GM12878 (cell line): ENCODE results near the gene POGLUT3. TPM values are rescaled to one million over a fixed set of nuclear protein-coding genes. Genes with fewer than 3 reads are reported as not detected.

Source experiments
- ATAC-seq: fragments of 200-7000 bp; cut with Tn5 transposase; 3 replicates; pipeline ENCODE4 v1.9.1; 2020; ENCODE audit warnings: mild to moderate bottlenecking, moderate library complexity
- BruUV-seq: library from RNA; stranded (reverse); fragments of 400-500 nt; replicated peaks from 2 replicates; lab custom pipeline; 2021; lab: Mats Ljungman, UMichigan
- CTCF ChIA-PET: fragments of 300-600 bp; sonication (Branson Sonifier 250); formaldehyde crosslinking; extraction: SDS; loops from one replicate; lab custom pipeline; 2021; ENCODE audit warnings: inconsistent platforms; lab: Yijun Ruan, JAX
- POLR2A ChIA-PET: fragments of 350-600 bp; formaldehyde crosslinking; extraction: SDS; loops from one replicate; lab custom pipeline; 2021; ENCODE audit warnings: inconsistent platforms; lab: Charles Lee
- RAD21 ChIA-PET: fragments of 300-600 bp; sonication (Branson Sonifier 250); formaldehyde crosslinking; loops from one replicate; lab custom pipeline; 2023; ENCODE audit warnings: antibody characterized with exemption; ENCODE audit not compliant: unreplicated experiment; lab: Charles Lee
- SMC1A ChIA-PET: fragments of 300-600 bp; sonication (Branson Sonifier 250); formaldehyde crosslinking; loops from one replicate; lab custom pipeline; 2023; ENCODE audit not compliant: unreplicated experiment, uncharacterized antibody; lab: Charles Lee
- DNase-seq: peaks from one replicate; pipeline ENCODE4 v3.0.0-alpha.2; 2011; ENCODE audit warnings: low read depth, low spot score
- FAIRE-seq: peaks from 3 replicates; lab custom pipeline; 2011; peaks lifted over from hg19 to GRCh38; lab: Jason Lieb, UNC
- H2AFZ ChIP-seq: 2 replicates; pipeline ENCODE4 v1.6.0; 2011; ENCODE audit warnings: low read depth, low read length, control low read depth; ENCODE audit not compliant: control insufficient read depth
- H3K27ac ChIP-seq: 2 replicates; pipeline ENCODE4 v1.5.1; 2011; ENCODE audit warnings: control low read depth; ENCODE audit not compliant: control insufficient read depth, insufficient read depth
- H3K27me3 ChIP-seq, 2 experiments: replicated peaks in 1 of 2; 2 replicates each; pipeline versions ENCODE4 v1.6.0 to v1.6.1; 2011; ENCODE audit warnings: low read length in 1 of 2; ENCODE audit not compliant: control insufficient read depth in 2 of 2, insufficient read depth in 2 of 2
- H3K36me3 ChIP-seq, 2 experiments: 2 replicates each; pipeline ENCODE4 v1.5.1; 2011; ENCODE audit warnings: low read length in 1 of 2; ENCODE audit not compliant: control insufficient read depth in 2 of 2, insufficient read depth in 2 of 2
- H3K4me1 ChIP-seq: 2 replicates; pipeline ENCODE4 v1.6.1; 2011; ENCODE audit warnings: mild to moderate bottlenecking, low read length, moderate library complexity, mixed read lengths; ENCODE audit not compliant: control insufficient read depth, insufficient read depth
- H3K4me2 ChIP-seq: 2 replicates; pipeline ENCODE4 v1.6.0; 2011; ENCODE audit warnings: control low read depth; ENCODE audit not compliant: control insufficient read depth, insufficient read depth
- H3K4me3 ChIP-seq: fragments of 200-600 bp; sonication (generic); 2 replicates; pipeline ENCODE4 v1.5.1; 2016
- H3K79me2 ChIP-seq: 2 replicates; pipeline ENCODE4 v1.6.0; 2011; ENCODE audit warnings: low read length; ENCODE audit not compliant: control insufficient read depth, insufficient read depth
- H3K9ac ChIP-seq: 2 replicates; pipeline ENCODE4 v1.8.0; 2011; ENCODE audit warnings: low read length, control low read depth, mixed read lengths; ENCODE audit not compliant: control insufficient read depth, insufficient read depth
- H3K9me3 ChIP-seq: replicated peaks from 3 replicates; pipeline ENCODE4 v1.5.1; 2011; ENCODE audit warnings: mild to moderate bottlenecking, low read length; ENCODE audit not compliant: control insufficient read depth, insufficient read depth
- H4K20me1 ChIP-seq: 2 replicates; pipeline ENCODE4 v1.6.0; 2011; ENCODE audit not compliant: control insufficient read depth, insufficient read depth
- BACH1 ChIP-seq: fragments of 450-650 bp; IDR thresholded peaks from 2 replicates; pipeline ENCODE4 v1.6.1; 2017; ENCODE audit warnings: mild to moderate bottlenecking, borderline replicate concordance
- BCL3 ChIP-seq: IDR thresholded peaks from 2 replicates; pipeline ENCODE4 v1.6.1; 2011; ENCODE audit warnings: borderline replicate concordance, low read depth, mild to moderate bottlenecking, moderate library complexity, low read length; ENCODE audit not compliant: insufficient read depth, poor library complexity, severe bottlenecking
- CHD1 ChIP-seq: IDR thresholded peaks from 2 replicates; pipeline ENCODE4 v1.6.1; 2012; ENCODE audit warnings: low read depth, low read length, improper control_type of control experiment
- FOXM1 ChIP-seq: IDR thresholded peaks from 2 replicates; pipeline ENCODE4 v1.6.1; 2012; ENCODE audit warnings: low read depth, mild to moderate bottlenecking, inconsistent platforms, low read length, moderate library complexity
- MLLT1 ChIP-seq: fragments of 450-650 bp; IDR thresholded peaks from 2 replicates; pipeline ENCODE4 v1.6.1; 2016; ENCODE audit warnings: mild to moderate bottlenecking
- MTA2 ChIP-seq: fragments of 450-650 bp; IDR thresholded peaks from 2 replicates; pipeline ENCODE4 v1.6.1; 2016; ENCODE audit warnings: low read depth, mild to moderate bottlenecking, moderate library complexity
- NBN ChIP-seq: fragments of 450-650 bp; IDR thresholded peaks from 2 replicates; pipeline ENCODE4 v1.6.1; 2016
- NFIC ChIP-seq: IDR thresholded peaks from 2 replicates; pipeline ENCODE4 v1.6.1; 2012; ENCODE audit warnings: low read depth, mild to moderate bottlenecking, inconsistent platforms, low read length, moderate library complexity
- NKRF ChIP-seq: fragments of 450-650 bp; conservative IDR thresholded peaks from 2 replicates; pipeline ENCODE4 v1.6.1; 2017; ENCODE audit warnings: mild to moderate bottlenecking, moderate library complexity
- SIN3A ChIP-seq: IDR thresholded peaks from 2 replicates; pipeline ENCODE4 v1.6.1; 2012; ENCODE audit warnings: low read depth, low read length, improper control_type of control experiment
- SMARCA5 ChIP-seq: fragments of 450-650 bp; IDR thresholded peaks from 2 replicates; pipeline ENCODE4 v1.6.1; 2017; ENCODE audit warnings: mild to moderate bottlenecking
- ZNF207 ChIP-seq: fragments of 450-650 bp; IDR thresholded peaks from 2 replicates; pipeline ENCODE4 v1.6.1; 2014; ENCODE audit warnings: antibody characterized with exemption, mild to moderate bottlenecking, borderline replicate concordance
- ZNF24 ChIP-seq: fragments of 450-650 bp; IDR thresholded peaks from 2 replicates; pipeline ENCODE4 v1.6.1; 2017; ENCODE audit warnings: antibody characterized with exemption, mild to moderate bottlenecking
- WGBS: methylation state at CpG from one replicate; pipeline ENCODE4 v1.1.6; 2016; ENCODE audit warnings: low lambda C conversion rate; ENCODE audit not compliant: insufficient replicate concordance, insufficient coverage; ENCODE audit errors: missing lambda C conversion rate; 5-methylcytosine and 5-hydroxymethylcytosine counted together
- in situ Hi-C: fragments of 300-500 bp; cut with MboI; formaldehyde crosslinking; loops from 9 replicates; pipeline ENCODE4 v1.14.3; 2018; ENCODE audit warnings: mixed read lengths
- intact Hi-C: fragments of 100-400 bp; cut with micrococcal nuclease; formaldehyde crosslinking; loops from one replicate; pipeline ENCODE4 v1.14.2; 2022; ENCODE audit not compliant: unreplicated experiment
- polyA plus RNA-seq, 11 experiments: library from polyadenylated mRNA; depleted of rRNA in 4 of 11; unstranded in 6 of 11; stranded (reverse) in 5 of 11; fragments of >200 nt; fragmentation: Nextera tagmentation in 4 of 11; fragmentation: Illumina TruSeq in 1 of 11; extraction: Ambion mirVana in 4 of 11; extraction: Trizol in 1 of 11; gene quantifications; 1 replicate in 1 of 11; 2 replicates in 10 of 11; pipeline versions ENCODE4 v1.2.1 to v1.2.3, GENCODE V29; 2011 to 2016; ENCODE audit warnings: inconsistent platforms in 2 of 11, missing spikeins in 2 of 11, low read depth in 1 of 11
- total RNA-seq, 4 experiments: library from RNA; depleted of rRNA in 3 of 4; stranded (reverse); fragments of >200 nt in 3 of 4; fragmentation: Illumina TruSeq in 1 of 4; extraction: Trizol in 1 of 4; gene quantifications; 2 replicates each; pipeline versions ENCODE4 v1.2.1 to v1.2.3, GENCODE V29; 2013 to 2021
- TF ChIP-seq, protein P1 (sequence below): fragments of 450-650 bp; IDR thresholded peaks from 2 replicates; pipeline ENCODE4 v1.6.1; 2016; ENCODE audit warnings: mild to moderate bottlenecking, moderate library complexity, borderline replicate concordance

POGLUT3 gene
- total and polyA plus RNA-seq, 10 of the 15 experiments (the other 5 are each of a cell fraction or from before 2014, with no cell fraction given) = 3.7 to 21.5 (median 12.9) TPM

- Histone ChIP-seq H3K4me2 (no peak overlapping the region), H2AFZ (no peak overlapping the region), H3K79me2 (no peaks in the 10 kb centered on the region), H3K27me3 (no peaks in the 10 kb centered on the region), H3K9ac (no peak overlapping the region), H3K4me1 (no peaks in the 10 kb centered on the region), H3K9me3 (peaks cover 4% of the 10 kb centered on the region; the same call in 2 of the 3 replicates), H4K20me1 (no peaks in the 10 kb centered on the region), H3K36me3 (0 out of 4 replicates have a peak, but pooled peaks cover 0 to 3% of the 10 kb centered on the region in 2 experiments), H3K4me3 (no peak overlapping the region), H3K27ac (no peak overlapping the region)
- in situ Hi-C loops (no loop called here), intact Hi-C loops (no loop called here)
- TF ChIP-seq MTA2 (no peak), NFIC (no peak), BACH1 (no peak), FOXM1 (no peak), SMARCA5 (no peak), ZNF207 (no peak), BCL3 (no peak), MLLT1 (no peak), SIN3A (no peak), NKRF (no peak), CHD1 (no peak), NBN (no peak), ZNF24 (no peak)
- TF ChIP-seq, protein P1, sequence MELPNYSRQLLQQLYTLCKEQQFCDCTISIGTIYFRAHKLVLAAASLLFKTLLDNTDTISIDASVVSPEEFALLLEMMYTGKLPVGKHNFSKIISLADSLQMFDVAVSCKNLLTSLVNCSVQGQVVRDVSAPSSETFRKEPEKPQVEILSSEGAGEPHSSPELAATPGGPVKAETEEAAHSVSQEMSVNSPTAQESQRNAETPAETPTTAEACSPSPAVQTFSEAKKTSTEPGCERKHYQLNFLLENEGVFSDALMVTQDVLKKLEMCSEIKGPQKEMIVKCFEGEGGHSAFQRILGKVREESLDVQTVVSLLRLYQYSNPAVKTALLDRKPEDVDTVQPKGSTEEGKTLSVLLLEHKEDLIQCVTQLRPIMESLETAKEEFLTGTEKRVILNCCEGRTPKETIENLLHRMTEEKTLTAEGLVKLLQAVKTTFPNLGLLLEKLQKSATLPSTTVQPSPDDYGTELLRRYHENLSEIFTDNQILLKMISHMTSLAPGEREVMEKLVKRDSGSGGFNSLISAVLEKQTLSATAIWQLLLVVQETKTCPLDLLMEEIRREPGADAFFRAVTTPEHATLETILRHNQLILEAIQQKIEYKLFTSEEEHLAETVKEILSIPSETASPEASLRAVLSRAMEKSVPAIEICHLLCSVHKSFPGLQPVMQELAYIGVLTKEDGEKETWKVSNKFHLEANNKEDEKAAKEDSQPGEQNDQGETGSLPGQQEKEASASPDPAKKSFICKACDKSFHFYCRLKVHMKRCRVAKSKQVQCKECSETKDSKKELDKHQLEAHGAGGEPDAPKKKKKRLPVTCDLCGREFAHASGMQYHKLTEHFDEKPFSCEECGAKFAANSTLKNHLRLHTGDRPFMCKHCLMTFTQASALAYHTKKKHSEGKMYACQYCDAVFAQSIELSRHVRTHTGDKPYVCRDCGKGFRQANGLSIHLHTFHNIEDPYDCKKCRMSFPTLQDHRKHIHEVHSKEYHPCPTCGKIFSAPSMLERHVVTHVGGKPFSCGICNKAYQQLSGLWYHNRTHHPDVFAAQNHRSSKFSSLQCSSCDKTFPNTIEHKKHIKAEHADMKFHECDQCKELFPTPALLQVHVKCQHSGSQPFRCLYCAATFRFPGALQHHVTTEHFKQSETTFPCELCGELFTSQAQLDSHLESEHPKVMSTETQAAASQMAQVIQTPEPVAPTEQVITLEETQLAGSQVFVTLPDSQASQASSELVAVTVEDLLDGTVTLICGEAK = no peak
- ATAC-seq = no peak
- ChIA-PET POLR2A (no interaction called here), CTCF (interaction anchor here (0.7 kb wide), 1 partner anchor 19 kb away, joined by 3 read pairs; no protein-coding TSS in a partner anchor), SMC1A (no interaction called here), RAD21 (no interaction called here)
- no peak for DNase-seq
- FAIRE-seq = no peak
- WGBS = 33% methylated on average over 3 of the region's 3 CpGs
- TSS peak; percentile 22 for BruUV-seq
Observed at GRCh38 chr11:108508653-108509593, 10.7 kb upstream of the POGLUT3 start.
